OCI-LY7 (cell line): ENCODE measurements around the gene EHF. TPM values are rescaled to one million over a fixed set of nuclear protein-coding genes. Genes with fewer than 3 reads are reported as not detected.

ENCODE experiments used
- BruUV-seq: library from RNA; stranded (reverse); fragments of 400-500 nt; replicated peaks from 2 replicates; lab custom pipeline; 2021; lab: Mats Ljungman, UMichigan
- CTCF ChIA-PET: fragments of 300-600 bp; sonication (Branson Sonifier 250); formaldehyde crosslinking; loops from one replicate; lab custom pipeline; 2022; ENCODE audit warnings: antibody characterized with exemption; ENCODE audit not compliant: unreplicated experiment; lab: Charles Lee
- POLR2A ChIA-PET: fragments of 300-600 bp; sonication (Branson Sonifier 250); formaldehyde crosslinking; loops from one replicate; lab custom pipeline; 2022; ENCODE audit warnings: antibody characterized with exemption; lab: Charles Lee
- DNase-seq: peaks from one replicate; pipeline ENCODE4 v3.0.0-alpha.2; 2015; ENCODE audit warnings: low spot score
- H2AFZ ChIP-seq: fragments of 200-600 bp; sonication (generic), shearing (Covaris generic); 2 replicates; pipeline ENCODE4 v1.6.1; 2014; ENCODE audit warnings: mild to moderate bottlenecking, antibody characterized with exemption, low read length, moderate library complexity
- H3K27ac ChIP-seq: fragments of 200-600 bp; sonication (generic); 2 replicates; pipeline ENCODE4 v1.5.1; 2014; ENCODE audit warnings: mixed run types, low read depth, mild to moderate bottlenecking, moderate library complexity, low read length, inconsistent platforms; ENCODE audit not compliant: poor library complexity, severe bottlenecking
- H3K36me3 ChIP-seq: fragments of 200-600 bp; sonication (generic); 2 replicates; pipeline ENCODE4 v1.6.1; 2014; ENCODE audit warnings: mild to moderate bottlenecking, antibody characterized with exemption, low read length, moderate library complexity, mixed read lengths; ENCODE audit not compliant: insufficient read depth
- H3K4me1 ChIP-seq: fragments of 200-600 bp; sonication (generic); 2 replicates; pipeline ENCODE4 v1.5.1; 2014; ENCODE audit warnings: mild to moderate bottlenecking, low read length; ENCODE audit not compliant: insufficient read depth, poor library complexity, severe bottlenecking
- H3K4me2 ChIP-seq: fragments of 200-600 bp; sonication (generic); 2 replicates; pipeline ENCODE4 v1.6.1; 2014; ENCODE audit warnings: mild to moderate bottlenecking, low read length
- H3K4me3 ChIP-seq: fragments of 200-600 bp; sonication (generic); 2 replicates; pipeline ENCODE4 v1.5.1; 2014; ENCODE audit warnings: mild to moderate bottlenecking, low read depth, low read length; ENCODE audit not compliant: poor library complexity, severe bottlenecking
- H3K79me2 ChIP-seq: fragments of 200-600 bp; sonication (generic); 2 replicates; pipeline ENCODE4 v1.6.1; 2016; ENCODE audit warnings: low read depth, mild to moderate bottlenecking, low read length, moderate library complexity, mixed read lengths; ENCODE audit not compliant: insufficient read depth
- H3K9me2 ChIP-seq: fragments of 200-600 bp; sonication (generic); 2 replicates; pipeline ENCODE4 v1.6.1; 2016; ENCODE audit warnings: mild to moderate bottlenecking, low read length, mixed read lengths; ENCODE audit not compliant: insufficient read depth
- H3K9me3 ChIP-seq: fragments of 200-600 bp; sonication (generic); 2 replicates; pipeline ENCODE4 v1.6.1; 2014; ENCODE audit warnings: mild to moderate bottlenecking, mixed run types, low read length, mixed read lengths
- H4K20me1 ChIP-seq: fragments of 200-600 bp; sonication (generic); 2 replicates; pipeline ENCODE4 v1.6.1; 2014; ENCODE audit warnings: mild to moderate bottlenecking, antibody characterized with exemption, low read length, moderate library complexity, mixed read lengths; ENCODE audit not compliant: insufficient read depth
- EZH2phosphoT487 ChIP-seq: fragments of 200-600 bp; sonication (generic); IDR thresholded peaks from 2 replicates; pipeline ENCODE4 v1.6.1; 2018; ENCODE audit warnings: low read depth, borderline replicate concordance, mild to moderate bottlenecking, mixed run types, antibody characterized with exemption, low read length, moderate library complexity, mixed read lengths
- intact Hi-C: fragments of 100-400 bp; cut with micrococcal nuclease; formaldehyde crosslinking; loops from one replicate; pipeline ENCODE4 v1.10.0; 2022; ENCODE audit not compliant: unreplicated experiment
- total RNA-seq, 2 experiments: library from RNA; depleted of rRNA in 1 of 2; stranded (reverse); fragments of >200 nt in 1 of 2; shearing (Covaris generic) in 1 of 2; gene quantifications; 2 replicates each; pipeline ENCODE4 v1.2.3, GENCODE V29; 2014 to 2022
- TF ChIP-seq, protein P1 (sequence below): fragments of 200-600 bp; sonication (generic); conservative IDR thresholded peaks from 2 replicates; pipeline ENCODE4 v1.5.1; 2014; ENCODE audit warnings: mild to moderate bottlenecking, antibody characterized with exemption, low read length, moderate library complexity, mixed read lengths

Gene EHF
- total RNA-seq, 2 experiments from 2014 or later = not detected

DNA sequence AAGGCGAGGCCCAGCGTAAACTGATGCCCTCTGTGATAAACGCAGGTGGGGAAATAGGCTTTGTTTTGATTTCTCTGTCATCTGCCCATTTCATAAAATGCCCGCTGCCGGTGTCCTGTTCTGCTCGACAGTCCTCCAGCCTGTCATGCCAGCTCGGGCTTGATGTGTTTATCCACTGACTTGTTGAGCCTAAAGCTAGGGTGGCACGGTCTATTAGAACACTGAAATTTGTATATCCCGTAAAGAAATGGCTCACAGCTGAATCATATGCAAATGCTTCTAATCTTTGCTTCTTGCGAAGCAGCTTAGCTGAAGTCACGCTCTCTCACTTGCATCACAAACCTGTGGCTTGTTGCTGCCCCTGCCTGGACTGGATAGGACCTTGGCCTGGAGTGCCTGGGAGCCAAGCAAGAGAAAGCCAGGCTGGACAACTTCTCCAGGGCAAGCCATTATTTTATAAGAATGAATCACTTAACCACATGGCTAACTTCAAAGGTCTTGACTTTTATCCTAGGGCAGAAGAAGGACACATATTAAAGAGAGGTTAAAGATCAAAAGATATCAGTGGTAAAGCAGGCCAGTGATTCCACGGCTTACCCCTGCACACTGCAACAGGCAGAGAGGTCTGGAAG is 33.1 kb downstream of the EHF start:
- intact Hi-C loops = no loop called here
- H3K9me3 ChIP-seq = no peaks in the 10 kb centered on the region
- ChIA-PET POLR2A (interaction anchor here (1.0 to 1.5 kb wide), 2 partner anchors 13 to 18 kb away, joined by 3 read pairs; no protein-coding TSS in a partner anchor), CTCF (no interaction called here)
- H3K4me3 ChIP-seq = no peak overlapping the region
- no peak overlapping the region for H3K27ac ChIP-seq
- H3K9me2 ChIP-seq = no peaks in the 10 kb centered on the region
- TF ChIP-seq, protein P1, sequence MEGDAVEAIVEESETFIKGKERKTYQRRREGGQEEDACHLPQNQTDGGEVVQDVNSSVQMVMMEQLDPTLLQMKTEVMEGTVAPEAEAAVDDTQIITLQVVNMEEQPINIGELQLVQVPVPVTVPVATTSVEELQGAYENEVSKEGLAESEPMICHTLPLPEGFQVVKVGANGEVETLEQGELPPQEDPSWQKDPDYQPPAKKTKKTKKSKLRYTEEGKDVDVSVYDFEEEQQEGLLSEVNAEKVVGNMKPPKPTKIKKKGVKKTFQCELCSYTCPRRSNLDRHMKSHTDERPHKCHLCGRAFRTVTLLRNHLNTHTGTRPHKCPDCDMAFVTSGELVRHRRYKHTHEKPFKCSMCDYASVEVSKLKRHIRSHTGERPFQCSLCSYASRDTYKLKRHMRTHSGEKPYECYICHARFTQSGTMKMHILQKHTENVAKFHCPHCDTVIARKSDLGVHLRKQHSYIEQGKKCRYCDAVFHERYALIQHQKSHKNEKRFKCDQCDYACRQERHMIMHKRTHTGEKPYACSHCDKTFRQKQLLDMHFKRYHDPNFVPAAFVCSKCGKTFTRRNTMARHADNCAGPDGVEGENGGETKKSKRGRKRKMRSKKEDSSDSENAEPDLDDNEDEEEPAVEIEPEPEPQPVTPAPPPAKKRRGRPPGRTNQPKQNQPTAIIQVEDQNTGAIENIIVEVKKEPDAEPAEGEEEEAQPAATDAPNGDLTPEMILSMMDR = no peak
- TF ChIP-seq EZH2phosphoT487 = no peak
- no peak for DNase-seq
- no peaks in the 10 kb centered on the region for H3K79me2 ChIP-seq
- no TSS peak for BruUV-seq
- no peaks in the 10 kb centered on the region for H4K20me1 ChIP-seq
- H2AFZ ChIP-seq = no peak overlapping the region
- no peaks in the 10 kb centered on the region for H3K4me1 ChIP-seq
- no peaks in the 10 kb centered on the region for H3K36me3 ChIP-seq
- no peak overlapping the region for H3K4me2 ChIP-seq

DNA sequence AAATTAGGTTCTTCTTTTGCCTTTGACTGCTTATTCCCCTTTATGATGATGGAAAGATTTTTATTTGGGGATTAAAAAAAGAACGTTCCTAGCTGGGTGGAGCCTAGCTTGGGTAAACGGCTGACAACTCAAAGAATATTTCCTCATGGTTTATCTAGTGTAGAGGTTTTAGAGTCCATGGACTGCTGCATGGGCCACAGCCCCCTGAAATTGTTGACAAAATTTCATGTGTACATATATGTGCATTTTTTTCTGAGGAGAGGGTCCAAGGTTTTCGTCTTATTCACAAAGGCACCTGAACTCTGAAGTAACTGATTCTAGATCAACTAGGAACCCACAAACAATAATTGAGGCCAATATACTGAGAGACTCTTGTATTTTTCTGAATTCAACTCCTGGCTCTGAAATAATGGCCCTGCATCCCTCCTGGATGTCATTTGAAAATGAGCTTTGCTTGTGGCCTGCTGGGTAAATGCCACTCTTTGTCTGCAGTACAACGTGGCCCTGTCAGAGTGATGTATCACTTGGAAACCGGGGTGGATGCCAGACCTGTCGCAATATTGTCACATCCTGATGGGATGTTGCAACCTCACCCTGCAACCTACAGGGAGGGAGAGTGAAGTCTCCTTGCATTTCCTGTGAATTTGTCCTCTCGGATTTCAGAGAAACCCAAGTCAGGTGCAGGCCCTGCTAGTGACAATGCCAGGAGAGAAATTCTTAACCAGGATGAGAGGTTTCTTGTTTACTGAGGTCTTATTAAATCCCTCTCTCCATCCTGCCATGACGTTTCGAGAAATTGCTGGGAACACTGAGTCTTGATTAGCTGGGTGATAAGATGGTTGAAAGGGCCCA is 33.8 kb downstream of the EHF start:
- intact Hi-C loops = no loop called here
- Histone ChIP-seq H3K4me2 (no peak overlapping the region), H3K9me2 (no peaks in the 10 kb centered on the region), H3K27ac (no peak overlapping the region), H3K36me3 (no peaks in the 10 kb centered on the region), H3K9me3 (no peaks in the 10 kb centered on the region), H4K20me1 (no peaks in the 10 kb centered on the region), H3K4me3 (no peak overlapping the region), H3K4me1 (no peaks in the 10 kb centered on the region), H2AFZ (no peak overlapping the region), H3K79me2 (no peaks in the 10 kb centered on the region)
- DNase-seq = no peak
- POLR2A ChIA-PET = no interaction called here
- CTCF ChIA-PET = no interaction called here
- BruUV-seq = no TSS peak
- TF ChIP-seq, protein P1 = no peak
- TF ChIP-seq EZH2phosphoT487 = no peak
